Keratinocyte (primary cell): ENCODE results near the gene VPS13C.

Experiments used
- CTCF ChIP-seq, 3 experiments: IDR thresholded peaks in 1 of 3; conservative IDR thresholded peaks in 1 of 3; optimal IDR thresholded peaks in 1 of 3; 2 replicates in 2 of 3; 3 replicates in 1 of 3; pipeline versions ENCODE3 to v1.5.1; 2011; ENCODE audit warnings: low read length in 3 of 3, mild to moderate bottlenecking in 3 of 3, moderate library complexity in 2 of 3, control low read depth in 1 of 3, inconsistent platforms in 1 of 3; ENCODE audit not compliant: insufficient read depth in 2 of 3; ENCODE audit errors: extremely low read depth in 1 of 3
- EZH2 ChIP-seq: IDR thresholded peaks from one replicate; pipeline ENCODE4 v1.6.1; 2012; ENCODE audit warnings: inconsistent platforms, mild to moderate bottlenecking, low read length, moderate library complexity

- TF ChIP-seq CTCF (optimal IDR thresholded peaks at IDR 0.05 in 1 of 3, IDR thresholded peaks at IDR 0.05 in 1 of 3, conservative IDR thresholded peaks at IDR 0.05 in 1 of 3; ENCODE audit: extremely low read depth in 1 of 3, insufficient read depth in 2 of 3, low read length in 3 of 3) (no peak), EZH2 (no peak)
These were observed 243.4 kb downstream of the VPS13C start for GRCh38 chr15:61816856-61817255.
